AG10803 (cell line): Measurements from ENCODE around the gene TAT.
"Not testable (repeated sequence)": the region's sequence is repeated elsewhere in the genome, so short reads cannot be mapped to it uniquely, and the experiment has no call there.

Source experiments
- DNase-seq: peaks from one replicate; pipeline ENCODE4 v3.0.0; 2010; ENCODE audit warnings: low read depth
- H3K4me3 ChIP-seq: 2 replicates; pipeline ENCODE4 v1.5.1; 2011; ENCODE audit warnings: mild to moderate bottlenecking, low read length, control low read depth
- TF ChIP-seq, protein P1 (sequence below): conservative IDR thresholded peaks from 2 replicates; pipeline ENCODE4 v1.5.1; 2011; ENCODE audit warnings: mild to moderate bottlenecking, low read length, control low read depth, inconsistent platforms

TAT gene

GRCh38 chr16:71565812-71566700, 10.8 kb downstream of the TAT start:
- DNase-seq: no peak
- TF ChIP-seq, protein P1, sequence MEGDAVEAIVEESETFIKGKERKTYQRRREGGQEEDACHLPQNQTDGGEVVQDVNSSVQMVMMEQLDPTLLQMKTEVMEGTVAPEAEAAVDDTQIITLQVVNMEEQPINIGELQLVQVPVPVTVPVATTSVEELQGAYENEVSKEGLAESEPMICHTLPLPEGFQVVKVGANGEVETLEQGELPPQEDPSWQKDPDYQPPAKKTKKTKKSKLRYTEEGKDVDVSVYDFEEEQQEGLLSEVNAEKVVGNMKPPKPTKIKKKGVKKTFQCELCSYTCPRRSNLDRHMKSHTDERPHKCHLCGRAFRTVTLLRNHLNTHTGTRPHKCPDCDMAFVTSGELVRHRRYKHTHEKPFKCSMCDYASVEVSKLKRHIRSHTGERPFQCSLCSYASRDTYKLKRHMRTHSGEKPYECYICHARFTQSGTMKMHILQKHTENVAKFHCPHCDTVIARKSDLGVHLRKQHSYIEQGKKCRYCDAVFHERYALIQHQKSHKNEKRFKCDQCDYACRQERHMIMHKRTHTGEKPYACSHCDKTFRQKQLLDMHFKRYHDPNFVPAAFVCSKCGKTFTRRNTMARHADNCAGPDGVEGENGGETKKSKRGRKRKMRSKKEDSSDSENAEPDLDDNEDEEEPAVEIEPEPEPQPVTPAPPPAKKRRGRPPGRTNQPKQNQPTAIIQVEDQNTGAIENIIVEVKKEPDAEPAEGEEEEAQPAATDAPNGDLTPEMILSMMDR: no peak

GRCh38 chr16:71564335-71564967, 12.4 kb downstream of the TAT start:
- peak overlapping the region; percentile 78 for H3K4me3 ChIP-seq
- TF ChIP-seq, protein P1: no peak
- DNase-seq: no peak

More at GRCh38 chr16:71565812-71566700, 10.8 kb downstream of the TAT start:
- H3K4me3 ChIP-seq: no peak overlapping the region; the same call in 1 of the 2 replicates

DNA sequence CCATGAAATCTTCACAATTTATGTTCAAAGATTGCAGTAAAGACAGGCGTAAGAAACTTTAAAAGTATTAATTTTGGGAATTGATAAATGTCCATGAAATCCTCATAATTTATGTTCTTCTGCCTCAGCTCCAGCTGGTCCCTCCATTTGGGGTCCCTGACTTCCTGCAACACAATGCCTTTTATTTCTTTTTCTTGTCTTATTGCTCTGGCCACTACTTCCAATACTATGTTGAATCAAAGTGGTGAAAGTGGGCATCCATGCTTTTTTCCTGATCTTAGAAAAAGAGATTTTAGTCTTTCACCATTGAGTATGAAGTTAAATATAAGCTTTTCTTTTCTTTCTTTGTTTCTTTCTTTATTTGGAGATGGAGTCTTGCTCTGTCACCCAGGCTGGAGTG, 14.3 kb downstream of the TAT start:
- no peak overlapping the region for H3K4me3 ChIP-seq
- DNase-seq: no peak
- TF ChIP-seq, protein P1: no peak

DNA sequence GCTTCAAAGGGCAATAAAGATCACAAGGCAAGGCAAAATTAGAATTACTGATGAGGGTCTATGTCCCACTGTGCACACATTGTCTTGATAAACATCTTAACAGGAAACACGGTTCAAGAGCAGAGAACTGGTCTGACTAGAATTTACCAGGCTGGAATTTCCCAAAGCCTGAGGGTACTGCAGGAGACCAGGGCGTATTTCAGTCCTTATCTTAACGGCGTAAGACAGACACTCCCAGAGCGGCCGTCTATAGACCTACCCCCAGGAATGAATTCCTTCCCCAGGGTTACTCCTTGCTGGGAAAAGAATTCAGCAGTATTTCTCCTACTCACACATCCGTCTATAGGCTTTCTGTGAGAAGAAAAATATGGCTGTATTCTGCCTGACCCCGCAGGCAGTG, 15.0 kb downstream of the TAT start:
- not testable (repeated sequence) for DNase-seq, H3K4me3 ChIP-seq

DNA sequence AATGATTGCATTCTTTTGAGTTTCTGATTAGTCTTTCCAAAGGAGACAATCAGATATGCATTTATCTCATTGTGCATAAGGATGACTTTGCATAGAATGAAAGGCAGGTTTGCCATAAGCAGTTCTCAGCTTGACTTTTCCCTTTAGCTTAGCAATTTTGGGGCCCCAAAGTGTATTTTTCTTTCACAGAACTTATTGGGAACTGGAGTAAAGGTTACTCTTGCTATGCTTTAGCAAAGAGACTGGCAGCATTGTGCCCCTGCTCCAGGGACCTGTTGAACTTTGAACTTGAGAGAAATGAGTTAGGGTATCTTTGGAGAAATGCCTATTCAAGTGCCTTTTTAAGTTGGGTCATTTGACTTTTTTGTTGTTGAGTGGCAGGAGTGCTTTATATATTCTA, 17.0 kb downstream of the TAT start:
- H3K4me3 ChIP-seq: no peak overlapping the region
- TF ChIP-seq, protein P1: no peak
- DNase-seq: no peak

- no peak overlapping the region for H3K4me3 ChIP-seq
- TF ChIP-seq, protein P1: no peak
- DNase-seq: no peak
Observed at GRCh38 chr16:71557954-71558582, 18.8 kb downstream of the TAT start.

DNA sequence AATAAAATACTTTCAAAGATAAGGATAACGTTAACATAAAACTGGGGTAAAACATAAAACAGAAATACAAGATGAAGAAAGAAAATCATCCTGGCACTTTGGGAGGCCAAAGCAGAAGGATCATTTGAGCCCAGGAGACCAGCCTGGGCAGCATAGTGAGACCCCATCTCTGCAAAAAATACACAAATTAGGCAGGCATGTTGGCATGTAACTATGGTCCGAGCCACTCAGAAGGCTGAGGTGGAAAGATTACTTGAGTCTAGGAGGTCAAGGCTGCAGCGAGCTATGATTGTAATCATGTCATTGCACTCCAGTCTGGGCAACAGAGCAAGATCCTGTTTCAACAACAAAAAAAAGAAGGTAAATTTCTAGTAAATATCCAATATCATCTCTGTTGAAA, 19.6 kb downstream of the TAT start:
- TF ChIP-seq, protein P1: no peak
- no peak for DNase-seq
- H3K4me3 ChIP-seq: no peak overlapping the region
